Measurements from ENCODE around the gene XIRP2. TPM values are rescaled to one million over a fixed set of nuclear protein-coding genes. Genes with fewer than 3 reads are reported as not detected.

The XIRP2 gene
- total RNA-seq, 2 donors from 2014 or later: not detected

DNA sequence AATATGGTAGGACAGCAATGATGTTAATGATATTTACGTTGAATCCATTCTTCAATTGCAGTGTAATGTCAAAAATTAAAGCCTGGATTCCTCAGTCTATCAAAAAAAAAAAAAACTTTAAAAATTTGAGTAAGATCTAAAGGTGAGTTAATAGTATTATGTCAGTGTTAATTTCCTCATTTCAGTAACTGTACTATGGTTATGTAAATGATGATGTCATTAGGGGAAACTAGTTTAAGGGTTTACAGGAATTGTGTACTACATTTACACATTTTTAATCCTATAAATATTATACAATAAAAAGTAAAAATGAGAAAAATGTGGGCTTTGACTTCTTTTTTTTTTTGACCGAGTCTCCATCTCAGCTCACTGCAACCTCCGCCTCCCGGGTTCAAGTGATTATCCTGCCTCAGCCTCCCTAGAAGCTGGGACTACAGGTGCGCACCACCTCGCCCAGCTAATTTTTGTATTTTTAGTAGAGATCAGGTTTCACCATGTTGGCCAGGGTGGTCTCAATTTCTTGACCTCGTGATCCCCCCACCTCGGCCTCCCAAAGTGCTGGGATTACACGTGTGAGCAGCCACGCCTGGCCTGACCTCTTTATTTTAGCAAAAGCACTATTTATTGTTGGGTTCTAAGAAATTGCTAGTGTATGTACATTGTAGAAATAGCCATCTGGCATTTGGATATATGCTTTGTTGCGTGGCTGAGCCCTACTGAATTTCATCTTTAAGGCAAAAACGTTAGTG is 106.5 kb downstream of the XIRP2 start:
- no peak overlapping the region for H3K4me3 ChIP-seq
- H3K4me1 ChIP-seq (ENCODE audit: control insufficient read depth in 1 of 2, low read depth in 2 of 2): no peaks in the 10 kb centered on the region
- no peaks in the 10 kb centered on the region for H3K36me3 ChIP-seq
- no peaks in the 10 kb centered on the region for H3K9me3 ChIP-seq
- no peak overlapping the region for H3K27ac ChIP-seq
- H3K27me3 ChIP-seq (replicated peaks; ENCODE audit: insufficient read depth): no peaks in the 10 kb centered on the region
- DNase-seq (ENCODE audit: low spot score) (no peak), ATAC-seq (ENCODE audit: insufficient number of reproducible peaks, low FRiP score, low read depth) (no peak)
- TF ChIP-seq, protein P1, sequence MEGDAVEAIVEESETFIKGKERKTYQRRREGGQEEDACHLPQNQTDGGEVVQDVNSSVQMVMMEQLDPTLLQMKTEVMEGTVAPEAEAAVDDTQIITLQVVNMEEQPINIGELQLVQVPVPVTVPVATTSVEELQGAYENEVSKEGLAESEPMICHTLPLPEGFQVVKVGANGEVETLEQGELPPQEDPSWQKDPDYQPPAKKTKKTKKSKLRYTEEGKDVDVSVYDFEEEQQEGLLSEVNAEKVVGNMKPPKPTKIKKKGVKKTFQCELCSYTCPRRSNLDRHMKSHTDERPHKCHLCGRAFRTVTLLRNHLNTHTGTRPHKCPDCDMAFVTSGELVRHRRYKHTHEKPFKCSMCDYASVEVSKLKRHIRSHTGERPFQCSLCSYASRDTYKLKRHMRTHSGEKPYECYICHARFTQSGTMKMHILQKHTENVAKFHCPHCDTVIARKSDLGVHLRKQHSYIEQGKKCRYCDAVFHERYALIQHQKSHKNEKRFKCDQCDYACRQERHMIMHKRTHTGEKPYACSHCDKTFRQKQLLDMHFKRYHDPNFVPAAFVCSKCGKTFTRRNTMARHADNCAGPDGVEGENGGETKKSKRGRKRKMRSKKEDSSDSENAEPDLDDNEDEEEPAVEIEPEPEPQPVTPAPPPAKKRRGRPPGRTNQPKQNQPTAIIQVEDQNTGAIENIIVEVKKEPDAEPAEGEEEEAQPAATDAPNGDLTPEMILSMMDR (IDR thresholded peaks at IDR 0.05): no peak

DNA sequence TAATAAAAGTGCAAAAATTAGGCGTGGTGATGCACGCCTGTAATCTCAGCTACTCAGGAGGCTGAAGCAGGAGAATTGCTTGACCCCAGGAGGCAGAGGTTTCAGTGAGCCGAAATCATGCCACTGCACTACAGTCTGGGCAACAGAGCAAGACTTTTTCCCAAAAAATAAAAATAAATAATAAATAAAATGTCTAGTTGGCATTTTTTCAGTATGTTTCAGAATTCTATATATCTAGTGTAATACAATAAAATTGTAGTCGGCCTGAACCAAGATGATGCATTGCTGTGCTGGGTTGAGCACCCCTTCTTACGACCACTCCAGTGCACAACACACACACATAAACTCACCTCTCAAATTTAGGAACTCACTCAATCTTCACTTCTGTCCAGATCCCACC is 108.2 kb downstream of the XIRP2 start:
- Histone ChIP-seq H3K4me3 (no peak overlapping the region), H3K9me3 (no peaks in the 10 kb centered on the region), H3K36me3 (no peaks in the 10 kb centered on the region), H3K4me1 (ENCODE audit: control insufficient read depth in 1 of 2, low read depth in 2 of 2) (no peaks in the 10 kb centered on the region), H3K27me3 (replicated peaks; ENCODE audit: insufficient read depth) (no peaks in the 10 kb centered on the region), H3K27ac (no peak overlapping the region)
- DNase-seq (ENCODE audit: low spot score) (no peak), ATAC-seq (ENCODE audit: insufficient number of reproducible peaks, low FRiP score, low read depth) (no peak)
- TF ChIP-seq, protein P1 (IDR thresholded peaks at IDR 0.05): no peak

DNA sequence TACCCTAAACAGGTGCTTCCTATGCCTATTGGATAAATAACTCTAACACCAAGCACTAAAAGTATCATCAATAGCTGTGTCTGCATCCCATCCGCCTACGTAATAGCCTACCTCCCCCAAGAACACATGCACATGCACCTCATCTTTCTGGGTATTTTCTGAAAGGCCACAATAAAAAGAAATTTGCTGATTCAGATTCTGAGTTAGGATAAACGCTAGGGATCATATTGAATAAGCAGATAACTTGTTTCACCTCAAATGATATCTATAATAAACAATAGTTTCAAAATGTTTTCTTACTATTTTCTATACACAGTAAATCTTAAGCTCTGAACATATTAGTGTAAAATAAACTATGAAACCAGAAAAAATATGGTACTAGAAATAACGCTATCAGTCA is 112.9 kb downstream of the XIRP2 start:
- TF ChIP-seq, protein P1 (IDR thresholded peaks at IDR 0.05): no peak
- Histone ChIP-seq H3K9me3 (no peaks in the 10 kb centered on the region), H3K4me1 (ENCODE audit: control insufficient read depth in 1 of 2, low read depth in 2 of 2) (no peaks in the 10 kb centered on the region)

DNA sequence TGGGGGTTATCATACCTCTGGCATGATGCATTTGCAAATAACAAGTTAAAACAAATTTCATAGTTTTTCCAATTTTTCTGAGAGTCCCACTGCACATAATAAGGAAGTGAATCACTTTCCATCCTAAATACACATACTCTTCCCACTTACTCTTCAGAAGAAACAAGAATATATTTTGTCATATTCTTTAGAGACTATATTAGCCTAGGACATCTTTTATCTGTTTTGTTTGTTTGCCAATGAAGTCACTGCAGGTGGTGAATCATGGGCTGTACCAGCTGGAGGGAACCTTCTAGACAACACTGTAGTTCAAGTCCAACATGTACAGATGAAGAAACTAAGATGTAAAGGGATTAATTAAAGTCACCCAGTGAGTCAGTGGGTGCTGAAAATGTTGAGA is 116.8 kb downstream of the XIRP2 start:
- no peaks in the 10 kb centered on the region for H3K36me3 ChIP-seq

More for the DNA sequence above, 112.9 kb downstream of the XIRP2 start:
- ATAC-seq (ENCODE audit: insufficient number of reproducible peaks, low FRiP score, low read depth): no peak
- Histone ChIP-seq H3K27ac (no peak overlapping the region), H3K36me3 (no peaks in the 10 kb centered on the region), H3K27me3 (replicated peaks; ENCODE audit: insufficient read depth) (no peaks in the 10 kb centered on the region), H3K4me3 (no peak overlapping the region)
- no peak for DNase-seq (ENCODE audit: low spot score)

DNA sequence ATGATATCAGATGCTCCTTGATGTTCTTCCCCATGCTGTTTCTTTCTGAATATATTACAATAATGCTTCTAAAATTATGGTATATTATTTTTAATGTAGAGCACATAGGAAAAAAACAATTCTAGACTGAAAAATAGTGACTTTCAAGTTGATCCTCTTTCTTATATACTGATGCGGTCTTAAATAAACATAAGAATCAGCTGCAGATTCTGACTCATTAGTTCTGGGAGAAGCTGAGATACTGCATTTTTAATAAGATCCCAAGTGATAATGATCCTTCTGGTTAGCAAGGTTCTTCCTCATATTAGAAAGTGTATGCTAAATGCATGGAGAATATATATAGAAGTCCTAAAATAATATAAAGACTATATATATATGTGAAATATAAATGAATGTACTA is 124.9 kb downstream of the XIRP2 start:
- TF ChIP-seq, protein P1 (IDR thresholded peaks at IDR 0.05): no peak
- Histone ChIP-seq H3K27ac (no peak overlapping the region), H3K9me3 (no peaks in the 10 kb centered on the region), H3K36me3 (no peaks in the 10 kb centered on the region), H3K27me3 (replicated peaks; ENCODE audit: insufficient read depth) (no peaks in the 10 kb centered on the region), H3K4me1 (ENCODE audit: control insufficient read depth in 1 of 2, low read depth in 2 of 2) (no peaks in the 10 kb centered on the region), H3K4me3 (no peak overlapping the region)
- DNase-seq (ENCODE audit: low spot score) (no peak), ATAC-seq (ENCODE audit: insufficient number of reproducible peaks, low FRiP score, low read depth) (no peak)

More for the DNA sequence above, 116.8 kb downstream of the XIRP2 start:
- H3K4me3 ChIP-seq: no peak overlapping the region
- no peaks in the 10 kb centered on the region for H3K27me3 ChIP-seq (replicated peaks; ENCODE audit: insufficient read depth)
- DNase-seq (ENCODE audit: low spot score) (no peak), ATAC-seq (ENCODE audit: insufficient number of reproducible peaks, low FRiP score, low read depth) (no peak)
- H3K4me1 ChIP-seq (ENCODE audit: control insufficient read depth in 1 of 2, low read depth in 2 of 2): no peaks in the 10 kb centered on the region
- TF ChIP-seq, protein P1 (IDR thresholded peaks at IDR 0.05): no peak
- no peak overlapping the region for H3K27ac ChIP-seq
- H3K9me3 ChIP-seq: no peaks in the 10 kb centered on the region

Data from thoracic aorta (tissue), 2 donors.